OCI-LY7 (cell line): ENCODE measurements around the gene APBB2. TPM values are rescaled to one million over a fixed set of nuclear protein-coding genes. Genes with fewer than 3 reads are reported as not detected.

ENCODE experiments used
- BruUV-seq: library from RNA; stranded (reverse); fragments of 400-500 nt; replicated peaks from 2 replicates; lab custom pipeline; 2021; lab: Mats Ljungman, UMichigan
- CTCF ChIA-PET: fragments of 300-600 bp; sonication (Branson Sonifier 250); formaldehyde crosslinking; loops from one replicate; lab custom pipeline; 2022; ENCODE audit warnings: antibody characterized with exemption; ENCODE audit not compliant: unreplicated experiment; lab: Charles Lee
- POLR2A ChIA-PET: fragments of 300-600 bp; sonication (Branson Sonifier 250); formaldehyde crosslinking; loops from one replicate; lab custom pipeline; 2022; ENCODE audit warnings: antibody characterized with exemption; lab: Charles Lee
- DNase-seq: peaks from one replicate; pipeline ENCODE4 v3.0.0-alpha.2; 2015; ENCODE audit warnings: low spot score
- H2AFZ ChIP-seq: fragments of 200-600 bp; sonication (generic), shearing (Covaris generic); 2 replicates; pipeline ENCODE4 v1.6.1; 2014; ENCODE audit warnings: mild to moderate bottlenecking, antibody characterized with exemption, low read length, moderate library complexity
- H3K27ac ChIP-seq: fragments of 200-600 bp; sonication (generic); 2 replicates; pipeline ENCODE4 v1.5.1; 2014; ENCODE audit warnings: mixed run types, low read depth, mild to moderate bottlenecking, moderate library complexity, low read length, inconsistent platforms; ENCODE audit not compliant: poor library complexity, severe bottlenecking
- H3K36me3 ChIP-seq: fragments of 200-600 bp; sonication (generic); 2 replicates; pipeline ENCODE4 v1.6.1; 2014; ENCODE audit warnings: mild to moderate bottlenecking, antibody characterized with exemption, low read length, moderate library complexity, mixed read lengths; ENCODE audit not compliant: insufficient read depth
- H3K4me1 ChIP-seq: fragments of 200-600 bp; sonication (generic); 2 replicates; pipeline ENCODE4 v1.5.1; 2014; ENCODE audit warnings: mild to moderate bottlenecking, low read length; ENCODE audit not compliant: insufficient read depth, poor library complexity, severe bottlenecking
- H3K4me2 ChIP-seq: fragments of 200-600 bp; sonication (generic); 2 replicates; pipeline ENCODE4 v1.6.1; 2014; ENCODE audit warnings: mild to moderate bottlenecking, low read length
- H3K4me3 ChIP-seq: fragments of 200-600 bp; sonication (generic); 2 replicates; pipeline ENCODE4 v1.5.1; 2014; ENCODE audit warnings: mild to moderate bottlenecking, low read depth, low read length; ENCODE audit not compliant: poor library complexity, severe bottlenecking
- H3K79me2 ChIP-seq: fragments of 200-600 bp; sonication (generic); 2 replicates; pipeline ENCODE4 v1.6.1; 2016; ENCODE audit warnings: low read depth, mild to moderate bottlenecking, low read length, moderate library complexity, mixed read lengths; ENCODE audit not compliant: insufficient read depth
- H3K9me2 ChIP-seq: fragments of 200-600 bp; sonication (generic); 2 replicates; pipeline ENCODE4 v1.6.1; 2016; ENCODE audit warnings: mild to moderate bottlenecking, low read length, mixed read lengths; ENCODE audit not compliant: insufficient read depth
- H3K9me3 ChIP-seq: fragments of 200-600 bp; sonication (generic); 2 replicates; pipeline ENCODE4 v1.6.1; 2014; ENCODE audit warnings: mild to moderate bottlenecking, mixed run types, low read length, mixed read lengths
- H4K20me1 ChIP-seq: fragments of 200-600 bp; sonication (generic); 2 replicates; pipeline ENCODE4 v1.6.1; 2014; ENCODE audit warnings: mild to moderate bottlenecking, antibody characterized with exemption, low read length, moderate library complexity, mixed read lengths; ENCODE audit not compliant: insufficient read depth
- EZH2phosphoT487 ChIP-seq: fragments of 200-600 bp; sonication (generic); IDR thresholded peaks from 2 replicates; pipeline ENCODE4 v1.6.1; 2018; ENCODE audit warnings: low read depth, borderline replicate concordance, mild to moderate bottlenecking, mixed run types, antibody characterized with exemption, low read length, moderate library complexity, mixed read lengths
- intact Hi-C: fragments of 100-400 bp; cut with micrococcal nuclease; formaldehyde crosslinking; loops from one replicate; pipeline ENCODE4 v1.10.0; 2022; ENCODE audit not compliant: unreplicated experiment
- total RNA-seq, 2 experiments: library from RNA; depleted of rRNA in 1 of 2; stranded (reverse); fragments of >200 nt in 1 of 2; shearing (Covaris generic) in 1 of 2; gene quantifications; 2 replicates each; pipeline ENCODE4 v1.2.3, GENCODE V29; 2014 to 2022
- TF ChIP-seq, protein P1 (sequence below): fragments of 200-600 bp; sonication (generic); conservative IDR thresholded peaks from 2 replicates; pipeline ENCODE4 v1.5.1; 2014; ENCODE audit warnings: mild to moderate bottlenecking, antibody characterized with exemption, low read length, moderate library complexity, mixed read lengths

The APBB2 gene
- total RNA-seq, 2 experiments from 2014 or later: 66.4 to 88.5 TPM

- Histone ChIP-seq H3K9me2 (no peaks in the 10 kb centered on the region), H4K20me1 (no peaks in the 10 kb centered on the region), H3K4me2 (no peak overlapping the region), H3K36me3 (peaks cover 33% of the 10 kb centered on the region), H3K4me3 (no peak overlapping the region), H3K79me2 (no peaks in the 10 kb centered on the region), H3K4me1 (peaks cover 8% of the 10 kb centered on the region), H3K27ac (no peak overlapping the region), H3K9me3 (peaks cover 13% of the 10 kb centered on the region; the same call in 1 of the 2 replicates), H2AFZ (no peak overlapping the region)
- BruUV-seq: no TSS peak
- ChIA-PET POLR2A (interaction anchor here (3.1 kb wide), 1 partner anchor 11 kb away, joined by 9 read pairs; no protein-coding TSS in a partner anchor), CTCF (no interaction called here)
- intact Hi-C loops: no loop called here
- TF ChIP-seq EZH2phosphoT487: no peak
- TF ChIP-seq, protein P1, sequence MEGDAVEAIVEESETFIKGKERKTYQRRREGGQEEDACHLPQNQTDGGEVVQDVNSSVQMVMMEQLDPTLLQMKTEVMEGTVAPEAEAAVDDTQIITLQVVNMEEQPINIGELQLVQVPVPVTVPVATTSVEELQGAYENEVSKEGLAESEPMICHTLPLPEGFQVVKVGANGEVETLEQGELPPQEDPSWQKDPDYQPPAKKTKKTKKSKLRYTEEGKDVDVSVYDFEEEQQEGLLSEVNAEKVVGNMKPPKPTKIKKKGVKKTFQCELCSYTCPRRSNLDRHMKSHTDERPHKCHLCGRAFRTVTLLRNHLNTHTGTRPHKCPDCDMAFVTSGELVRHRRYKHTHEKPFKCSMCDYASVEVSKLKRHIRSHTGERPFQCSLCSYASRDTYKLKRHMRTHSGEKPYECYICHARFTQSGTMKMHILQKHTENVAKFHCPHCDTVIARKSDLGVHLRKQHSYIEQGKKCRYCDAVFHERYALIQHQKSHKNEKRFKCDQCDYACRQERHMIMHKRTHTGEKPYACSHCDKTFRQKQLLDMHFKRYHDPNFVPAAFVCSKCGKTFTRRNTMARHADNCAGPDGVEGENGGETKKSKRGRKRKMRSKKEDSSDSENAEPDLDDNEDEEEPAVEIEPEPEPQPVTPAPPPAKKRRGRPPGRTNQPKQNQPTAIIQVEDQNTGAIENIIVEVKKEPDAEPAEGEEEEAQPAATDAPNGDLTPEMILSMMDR: no peak
- no peak for DNase-seq
These were observed 204.9 kb downstream of the APBB2 start for GRCh38 chr4:41009411-41009810.

- H3K4me2 ChIP-seq: no peak overlapping the region
- ChIA-PET POLR2A (no interaction called here), CTCF (no interaction called here)
- H3K9me2 ChIP-seq: no peaks in the 10 kb centered on the region
- peaks cover 13% of the 10 kb centered on the region; the same call in 1 of the 2 replicates for H3K9me3 ChIP-seq
- H3K4me3 ChIP-seq: no peak overlapping the region
- H3K36me3 ChIP-seq: peaks cover 16% of the 10 kb centered on the region
- no peaks in the 10 kb centered on the region for H3K79me2 ChIP-seq
- H4K20me1 ChIP-seq: no peaks in the 10 kb centered on the region
- H2AFZ ChIP-seq: no peak overlapping the region
- no peak overlapping the region for H3K27ac ChIP-seq
- no TSS peak for BruUV-seq
- no peak for DNase-seq
- intact Hi-C loops: no loop called here
- TF ChIP-seq EZH2phosphoT487: no peak
- TF ChIP-seq, protein P1: no peak
- H3K4me1 ChIP-seq: no peaks in the 10 kb centered on the region
These were observed 208.2 kb downstream of the APBB2 start for GRCh38 chr4:41006141-41006540.

- intact Hi-C loops: no loop called here
- CTCF ChIA-PET: no interaction called here
- Histone ChIP-seq H3K27ac (no peak overlapping the region), H3K36me3 (peaks cover 18% of the 10 kb centered on the region), H3K4me3 (no peak overlapping the region), H3K79me2 (no peaks in the 10 kb centered on the region; the same call in 1 of the 2 replicates), H3K4me1 (peaks cover 16% of the 10 kb centered on the region), H2AFZ (no peak overlapping the region), H3K9me3 (peaks cover 17% of the 10 kb centered on the region; the same call in 1 of the 2 replicates), H4K20me1 (no peaks in the 10 kb centered on the region), H3K9me2 (no peaks in the 10 kb centered on the region), H3K4me2 (no peak overlapping the region)
- TF ChIP-seq EZH2phosphoT487: no peak
- TF ChIP-seq, protein P1: no peak
- POLR2A ChIA-PET: interaction anchor here (0.6 to 3.4 kb wide), 8 partner anchors 10 to 1655 kb away, joined by 3 to 30 read pairs (median 4); partner anchors contain the start of gene ATP8A1
- no TSS peak for BruUV-seq
- DNase-seq: no peak
These were observed 212.0 kb downstream of the APBB2 start for GRCh38 chr4:41002309-41002708.
